Chondrocyte (in vitro differentiated cells): ENCODE data around the gene RBM17. TPM values are rescaled to one million over a fixed set of nuclear protein-coding genes. Genes with fewer than 3 reads are reported as not detected.

Experiments
- DNase-seq: peaks from one replicate; pipeline ENCODE4 v3.0.0; 2021; ENCODE audit warnings: mixed read lengths, low spot score
- H3K27ac Mint-ChIP-seq: one replicate; pipeline ENCODE4 v1.8.0; 2021; ENCODE audit warnings: mild to moderate bottlenecking, moderate library complexity, mixed read lengths; ENCODE audit not compliant: unreplicated experiment
- H3K27me3 Mint-ChIP-seq: 2 replicates; pipeline ENCODE4 v1.8.0; 2021; ENCODE audit warnings: low read depth, mixed read lengths
- H3K36me3 Mint-ChIP-seq: 2 replicates; pipeline ENCODE4 v1.8.0; 2021; ENCODE audit warnings: low read depth, mixed read lengths
- H3K4me1 Mint-ChIP-seq: 2 replicates; pipeline ENCODE4 v1.8.0; 2021; ENCODE audit warnings: low read depth, mild to moderate bottlenecking, mixed read lengths
- H3K4me3 Mint-ChIP-seq: one replicate; pipeline ENCODE4 v1.8.0; 2021; ENCODE audit warnings: mild to moderate bottlenecking, moderate library complexity, mixed read lengths; ENCODE audit not compliant: unreplicated experiment
- H3K9me3 Mint-ChIP-seq: 2 replicates; pipeline ENCODE4 v1.8.0; 2021; ENCODE audit warnings: low read depth, mixed read lengths
- CTCF ChIP-seq: fragments of 200-600 bp; sonication (generic); IDR thresholded peaks from 2 replicates; pipeline ENCODE4 v1.5.0; 2021; ENCODE audit warnings: antibody characterized with exemption, mild to moderate bottlenecking, moderate library complexity
- total RNA-seq: library from RNA; stranded (reverse); gene quantifications from 3 replicates; pipeline ENCODE4 v1.2.1, GENCODE V29; 2021

The RBM17 gene
- total RNA-seq, 1 donor from 2014 or later, result 59.0 TPM

- Mint-ChIP-seq H3K4me1 (peaks cover 45% of the 10 kb centered on the region), H3K27me3 (peaks cover under 1% of the 10 kb centered on the region), H3K27ac (no peak overlapping the region), H3K9me3 (no peaks in the 10 kb centered on the region), H3K4me3 (peak overlapping the region; percentile 77), H3K36me3 (no peaks in the 10 kb centered on the region)
- no peak for DNase-seq
- no peak for TF ChIP-seq CTCF
Measured at GRCh38 chr10:6143181-6143580, 54.3 kb downstream of the RBM17 start.

- Mint-ChIP-seq H3K27me3 (no peaks in the 10 kb centered on the region), H3K9me3 (no peaks in the 10 kb centered on the region), H3K4me1 (peaks cover 49% of the 10 kb centered on the region), H3K27ac (peak overlapping the region; percentile 55), H3K4me3 (peak overlapping the region; percentile 77), H3K36me3 (no peaks in the 10 kb centered on the region)
- DNase-seq, result no peak
- TF ChIP-seq CTCF, result peak; percentile 25
Measured at GRCh38 chr10:6144406-6145165, 55.8 kb downstream of the RBM17 start.

GRCh38 chr10:6145166-6145987 lies 56.5 kb downstream of the RBM17 start:
- no peak for DNase-seq
- H3K27ac Mint-ChIP-seq, result peak overlapping the region; percentile 32
- H3K4me3 Mint-ChIP-seq, result peak overlapping the region; percentile 77
- H3K4me1 Mint-ChIP-seq, result peaks cover 46% of the 10 kb centered on the region
- no peaks in the 10 kb centered on the region for H3K9me3 Mint-ChIP-seq
- no peaks in the 10 kb centered on the region for H3K36me3 Mint-ChIP-seq
- TF ChIP-seq CTCF, result no peak
- no peaks in the 10 kb centered on the region for H3K27me3 Mint-ChIP-seq

GRCh38 chr10:6146013-6146785 lies 57.4 kb downstream of the RBM17 start:
- H3K4me1 Mint-ChIP-seq, result peaks cover 44% of the 10 kb centered on the region
- H3K27ac Mint-ChIP-seq, result no peak overlapping the region
- no peak for TF ChIP-seq CTCF
- no peak for DNase-seq
- H3K9me3 Mint-ChIP-seq, result no peaks in the 10 kb centered on the region
- H3K36me3 Mint-ChIP-seq, result no peaks in the 10 kb centered on the region
- H3K4me3 Mint-ChIP-seq, result peak overlapping the region; percentile 77
- H3K27me3 Mint-ChIP-seq, result no peaks in the 10 kb centered on the region

GRCh38 chr10:6146921-6147320 lies 58.1 kb downstream of the RBM17 start:
- Mint-ChIP-seq H3K27me3 (no peaks in the 10 kb centered on the region), H3K4me1 (peaks cover 41% of the 10 kb centered on the region), H3K4me3 (no peak overlapping the region), H3K27ac (no peak overlapping the region), H3K9me3 (no peaks in the 10 kb centered on the region), H3K36me3 (no peaks in the 10 kb centered on the region)
- DNase-seq, result no peak
- TF ChIP-seq CTCF, result no peak
